ENCODE data around the gene PPID. TPM values are rescaled to one million over a fixed set of nuclear protein-coding genes. Genes with fewer than 3 reads are reported as not detected.

The PPID gene
- total and polyA plus RNA-seq, 9 of the 15 experiments (the other 6 are each of a cell fraction or from before 2014, with no cell fraction given) = 46.5 to 160 (median 98.6) TPM

GRCh38 chr4:158769175-158769921 is 46.2 kb upstream of the PPID start:
- Histone ChIP-seq H4K20me1 (replicated peaks; ENCODE audit: control insufficient read depth, insufficient read depth, low read length) (no peaks in the 10 kb centered on the region), H3K9ac (ENCODE audit: insufficient read depth in 1 of 2, low read depth in 2 of 2, low read length in 2 of 2) (peak overlapping the region; percentile 77 to 97), H3K4me2 (ENCODE audit: insufficient read depth, low read length) (peak overlapping the region; percentile 89), H3K36me3 (ENCODE audit: control insufficient read depth, insufficient read depth, low read length) (no peaks in the 10 kb centered on the region), H3K79me2 (ENCODE audit: control insufficient read depth, insufficient read depth, low read length) (peaks cover 38% of the 10 kb centered on the region), H3K4me3 (peak overlapping the region; percentile 58), H3K4me1 (replicated peaks in 1 of 2; ENCODE audit: control insufficient read depth in 2 of 2, insufficient read depth in 2 of 2, low read length in 2 of 2) (peaks cover 9 to 13% of the 10 kb centered on the region in 2 experiments), H2AFZ (ENCODE audit: low read depth, low read length) (peak overlapping the region; percentile 92), H3K9me1 (ENCODE audit: control insufficient read depth, insufficient read depth, low read length) (no peaks in the 10 kb centered on the region), H3K9me3 (replicated peaks; ENCODE audit: control insufficient read depth, insufficient read depth, low read depth, low read length) (no peaks in the 10 kb centered on the region), H3K27ac (ENCODE audit: extremely low read depth, low read depth, low read length) (peak overlapping the region; percentile 73), H3K27me3 (ENCODE audit: control insufficient read depth in 2 of 2, insufficient read depth in 2 of 2, low read length in 2 of 2) (no peaks in the 10 kb centered on the region)
- ATAC-seq (peak; percentile 68), FAIRE-seq (no peak), DNase-seq (ENCODE audit: extremely low read depth in 1 of 4, low spot score in 3 of 4) (peak in 3 of 4 experiments; percentile 45 to 61 (median 49))
- under 1% methylated on average over 42 of the region's 49 CpGs for WGBS (ENCODE audit: insufficient coverage, low coverage, missing lambda C conversion rate)
- in situ Hi-C loops (cut with MboI) = no loop called here
- no TSS peak for BruUV-seq (replicated peaks)
- intact Hi-C loops (cut with micrococcal nuclease) = loop anchor here (2.0 to 5.0 kb wide), 2 partner anchors 41 to 97 kb away; partner anchors contain the start of genes C4orf46 and ETFDH
- ChIA-PET CTCF (ENCODE audit: low intra/inter-chr PET ratio) (no interaction called here), POLR2A (interaction anchor here (0.6 to 1.2 kb wide), 4 partner anchors 10 to 18 kb away, joined by 3 to 8 read pairs (median 4); no protein-coding TSS in a partner anchor)
- TF ChIP-seq ZBTB33 (CRISPR knock-in tag; IDR thresholded peaks at IDR 0.05) (0 out of 2 replicates have a peak, but pooled peaks have one; percentile 14), E2F6 (IDR thresholded peaks at IDR 0.05; ENCODE audit: borderline replicate concordance in 1 of 2, extremely low read depth in 1 of 2, insufficient read depth in 1 of 2, insufficient read length in 1 of 2, low read depth in 1 of 2, low read length in 1 of 2, poor library complexity in 1 of 2, severe bottlenecking in 1 of 2) (peak in 1 of 2 experiments; percentile 43), CBX1 (IDR thresholded peaks at IDR 0.05; ENCODE audit: low read depth) (0 out of 2 replicates have a peak, but pooled peaks have one; percentile 44), POLR2G (IDR thresholded peaks at IDR 0.05; ENCODE audit: low read depth, low read length) (peak; percentile 71), TAF1 (IDR thresholded peaks at IDR 0.05; ENCODE audit: control insufficient read depth, extremely low read depth, insufficient read depth, low read length, severe bottlenecking) (peak; percentile 11), ATF6 (CRISPR knock-in tag; IDR thresholded peaks at IDR 0.05) (no peak), RBFOX2 (IDR thresholded peaks at IDR 0.05; ENCODE audit: low read depth, low read length) (peak; percentile 74), COPS2 (conservative IDR thresholded peaks at IDR 0.05) (no peak), FOXP1 (CRISPR knock-in tag; IDR thresholded peaks at IDR 0.05) (no peak; the same call in 1 of the 2 replicates), HOXB6 (CRISPR knock-in tag; IDR thresholded peaks at IDR 0.05; ENCODE audit: borderline replicate concordance) (no peak), ARID1B (IDR thresholded peaks at IDR 0.05) (no peak), NCOA6 (IDR thresholded peaks at IDR 0.05) (no peak), BRD9 (IDR thresholded peaks at IDR 0.05; ENCODE audit: low read depth, partially characterized antibody) (no peak)
- TF ChIP-seq, protein P1, sequence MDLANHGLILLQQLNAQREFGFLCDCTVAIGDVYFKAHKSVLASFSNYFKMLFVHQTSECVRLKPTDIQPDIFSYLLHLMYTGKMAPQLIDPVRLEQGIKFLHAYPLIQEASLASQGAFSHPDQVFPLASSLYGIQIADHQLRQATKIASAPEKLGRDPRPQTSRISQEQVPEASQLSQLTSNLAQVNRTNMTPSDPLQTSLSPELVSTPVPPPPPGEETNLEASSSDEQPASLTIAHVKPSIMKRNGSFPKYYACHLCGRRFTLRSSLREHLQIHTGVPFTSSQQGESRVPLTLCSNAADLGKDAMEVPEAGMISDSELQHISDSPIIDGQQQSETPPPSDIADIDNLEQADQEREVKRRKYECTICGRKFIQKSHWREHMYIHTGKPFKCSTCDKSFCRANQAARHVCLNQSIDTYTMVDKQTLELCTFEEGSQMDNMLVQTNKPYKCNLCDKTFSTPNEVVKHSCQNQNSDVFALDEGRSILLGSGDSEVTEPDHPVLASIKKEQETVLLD (IDR thresholded peaks at IDR 0.05) = 0 out of 2 replicates have a peak, but pooled peaks have one; percentile 39
